ENCODE results near the gene RFX8.
"Not testable (repeated sequence)": the region's sequence is repeated elsewhere in the genome, so short reads cannot be mapped to it uniquely, and the experiment has no call there.

The RFX8 gene

DNA sequence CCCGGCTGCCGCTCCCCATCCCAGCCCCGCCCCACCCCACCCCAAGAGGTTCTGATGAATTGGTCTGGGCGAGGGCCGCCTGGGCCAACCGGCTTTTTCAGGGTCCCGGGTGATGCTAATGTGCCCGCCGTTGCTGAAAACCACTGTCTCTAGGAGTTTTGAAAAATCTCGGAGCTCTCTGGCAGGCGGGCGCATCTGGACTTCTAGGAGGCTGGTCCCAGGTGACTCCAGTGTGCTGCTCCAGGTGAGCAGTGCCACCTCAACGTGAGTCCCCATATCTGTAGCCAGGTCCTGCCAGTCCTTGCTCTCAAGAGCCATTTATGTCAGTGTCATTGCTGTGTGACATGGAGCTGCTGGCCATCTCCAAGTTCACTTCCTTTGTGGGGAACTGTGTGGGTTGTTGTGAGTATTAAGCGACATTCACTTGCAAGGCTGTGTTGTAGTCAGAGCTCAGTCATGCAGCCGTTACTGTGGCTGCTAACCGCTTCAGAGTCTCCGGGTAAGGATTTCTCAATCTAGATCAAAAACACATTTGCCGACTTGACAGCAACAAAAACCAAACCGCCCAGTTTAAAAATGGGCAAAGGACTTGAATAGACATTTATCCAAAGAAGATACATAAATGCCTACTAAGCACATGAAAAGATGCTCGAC lies at the start of gene RFX8:
TSS of gene RFX8 (minus strand) at position 382 of the 654 bp plus-strand sequence. CDS start 8,264 bp downstream, outside the sequence.
- peak; percentile 71 for DNase-seq

GRCh38 chr2:101521487-101521886 lies 46.6 kb upstream of the RFX8 start:
- DNase-seq: no peak

DNA sequence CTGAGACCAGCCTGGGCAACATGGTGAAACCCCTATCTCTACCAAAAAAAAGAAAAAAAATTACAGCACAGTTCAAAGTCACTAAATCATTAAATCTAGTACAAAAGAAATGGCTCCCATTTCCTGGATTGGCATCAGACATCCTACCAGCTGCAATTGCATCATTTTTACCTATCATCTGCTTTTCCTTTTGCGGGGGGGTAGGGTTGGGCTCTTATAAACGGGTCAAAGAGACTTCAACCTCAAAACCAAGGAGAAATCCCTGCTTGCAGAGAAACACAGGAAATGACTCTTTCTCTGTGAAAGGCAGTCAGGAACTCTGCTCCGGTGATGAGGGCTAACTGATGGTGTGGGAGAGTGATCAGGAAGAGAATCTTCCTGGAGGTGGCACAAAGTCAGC lies 45.3 kb upstream of the RFX8 start:
- no peak for DNase-seq

DNA sequence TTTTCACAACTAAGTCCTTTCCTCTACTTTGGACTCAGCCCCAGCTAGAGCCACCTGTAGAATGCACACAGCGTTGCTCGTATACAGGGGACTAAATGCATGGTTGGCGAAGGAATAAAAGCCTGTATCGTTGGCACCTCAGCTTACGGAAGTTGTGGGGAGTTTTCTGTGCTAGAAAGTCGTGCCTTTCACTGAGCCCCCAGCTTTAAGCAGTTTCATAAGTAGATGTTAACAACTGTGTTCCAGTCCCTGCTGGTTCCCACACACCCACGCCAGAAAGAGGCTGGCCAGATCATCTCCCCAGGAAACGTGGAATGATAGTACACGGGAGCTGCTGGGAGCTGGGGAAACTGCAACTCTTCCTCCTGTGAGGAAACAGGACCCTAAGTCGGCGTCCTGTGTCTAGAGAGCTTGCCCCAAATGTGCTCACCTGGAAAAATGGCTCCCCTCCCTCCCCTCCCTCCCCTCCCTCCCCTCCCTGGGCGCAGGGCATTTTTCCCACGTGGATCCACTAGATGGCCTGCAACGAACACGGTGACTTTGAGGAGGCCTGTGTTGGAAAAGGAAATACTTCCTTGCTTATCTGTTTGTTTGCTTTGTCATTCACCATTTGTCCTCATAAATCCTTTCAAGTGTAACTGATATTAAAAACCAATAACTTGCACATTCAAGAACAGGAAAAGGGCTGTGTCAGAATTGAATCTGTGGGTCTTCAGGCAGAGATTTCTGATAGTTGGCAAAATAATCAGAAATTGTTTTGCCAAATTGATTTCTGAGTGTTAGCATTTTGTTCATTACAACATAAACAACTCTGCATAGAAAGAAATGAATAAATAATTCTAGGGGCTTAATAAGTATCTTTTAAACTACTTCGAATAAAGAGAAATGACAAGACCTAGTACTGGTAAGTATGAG lies 43.9 kb upstream of the RFX8 start:
- DNase-seq: no peak

DNA sequence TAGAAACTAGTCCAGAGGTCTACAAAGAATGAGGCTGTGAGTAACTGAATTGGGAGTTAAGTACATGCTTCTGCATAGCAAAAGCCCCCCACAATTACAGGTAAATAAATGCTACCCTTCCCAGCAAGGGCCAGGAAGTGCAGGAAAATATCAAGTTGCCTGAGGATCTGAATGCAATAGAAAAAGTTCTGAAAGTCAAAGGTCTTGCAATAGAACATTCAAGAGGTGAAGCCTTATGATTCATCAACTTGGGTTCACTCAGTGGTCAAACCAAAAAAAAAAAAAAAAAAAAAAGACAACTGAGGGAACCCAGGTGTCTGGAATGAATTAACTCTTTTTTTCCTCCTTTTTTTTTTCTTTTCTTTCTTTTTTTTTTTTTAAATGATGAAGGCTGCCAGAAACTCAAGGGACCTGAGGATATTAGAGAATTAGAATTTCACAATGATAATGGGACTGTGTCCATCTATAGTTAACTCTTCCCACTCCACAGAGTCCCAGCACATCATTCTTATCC lies 42.9 kb upstream of the RFX8 start:
- DNase-seq: no peak

- DNase-seq: peak; percentile 47
Measured at GRCh38 chr2:101516823-101517690, 42.1 kb upstream of the RFX8 start.

DNA sequence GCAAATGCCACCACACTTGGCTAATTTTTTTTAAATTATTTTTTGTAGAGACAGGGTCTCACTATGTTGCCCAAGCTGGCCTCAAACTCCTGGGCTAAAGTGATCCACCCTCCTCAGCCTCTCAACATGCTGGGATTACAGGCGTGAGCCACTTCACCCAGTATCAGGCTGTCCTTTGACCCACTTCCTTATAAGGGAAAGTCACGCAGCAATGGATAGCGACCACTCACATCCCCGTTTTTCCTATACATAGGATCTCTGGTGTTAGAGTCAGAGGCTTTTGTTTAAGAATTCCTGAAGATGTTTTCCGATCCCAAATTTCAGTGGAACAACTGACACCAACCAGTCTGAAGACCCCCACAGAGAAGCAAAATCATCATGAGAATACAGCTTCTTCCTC lies 41.4 kb upstream of the RFX8 start:
- no peak for DNase-seq

- no peak for DNase-seq
Measured at GRCh38 chr2:101515477-101515876, 40.6 kb upstream of the RFX8 start.

- no peak for DNase-seq
Measured at GRCh38 chr2:101512993-101513392, 38.1 kb upstream of the RFX8 start.

GRCh38 chr2:101511381-101511780 lies 36.5 kb upstream of the RFX8 start:
- DNase-seq: no peak

GRCh38 chr2:101509499-101510284 lies 34.8 kb upstream of the RFX8 start:
- DNase-seq: no peak

DNA sequence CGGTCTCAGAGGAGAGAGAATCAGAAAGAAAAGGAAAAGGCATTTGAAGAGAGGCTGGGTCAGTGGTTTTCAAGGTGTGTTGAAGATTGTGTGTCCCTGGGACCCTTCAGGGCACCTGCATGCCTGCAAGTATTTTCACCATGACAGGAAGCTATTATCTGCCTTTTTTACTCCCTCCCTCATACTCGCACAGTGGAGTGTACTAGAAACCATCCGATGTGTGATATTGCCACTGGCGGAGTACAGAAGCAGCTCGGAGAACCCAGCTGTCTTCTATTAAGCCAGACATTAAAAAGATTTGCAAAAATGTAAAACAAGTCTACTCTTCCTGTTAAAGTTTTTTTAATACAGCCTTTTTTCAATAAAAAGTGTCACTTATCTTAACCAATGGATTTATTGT lies 33.7 kb upstream of the RFX8 start:
- DNase-seq: no peak

DNA sequence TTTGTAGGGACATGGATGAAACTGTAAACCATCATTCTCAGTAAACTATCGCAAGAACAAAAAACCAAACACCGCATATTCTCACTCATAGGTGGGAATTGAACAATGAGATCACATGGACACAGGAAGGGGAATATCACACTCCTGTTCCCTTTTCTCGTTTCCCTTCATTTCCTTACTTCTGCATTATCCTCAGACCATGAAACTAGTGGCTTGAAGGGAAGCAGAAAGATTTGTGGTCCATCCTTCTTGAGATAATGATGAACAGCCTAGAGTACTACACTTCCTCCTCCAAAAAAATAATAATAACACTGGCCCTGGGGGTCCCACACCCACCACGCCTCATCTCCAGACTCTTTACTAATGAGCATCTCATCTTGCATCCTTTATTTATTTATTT lies 30.4 kb upstream of the RFX8 start:
- DNase-seq: not testable (repeated sequence)

- not testable (repeated sequence) for DNase-seq
Measured at GRCh38 chr2:101504744-101505143, 29.8 kb upstream of the RFX8 start.

DNA sequence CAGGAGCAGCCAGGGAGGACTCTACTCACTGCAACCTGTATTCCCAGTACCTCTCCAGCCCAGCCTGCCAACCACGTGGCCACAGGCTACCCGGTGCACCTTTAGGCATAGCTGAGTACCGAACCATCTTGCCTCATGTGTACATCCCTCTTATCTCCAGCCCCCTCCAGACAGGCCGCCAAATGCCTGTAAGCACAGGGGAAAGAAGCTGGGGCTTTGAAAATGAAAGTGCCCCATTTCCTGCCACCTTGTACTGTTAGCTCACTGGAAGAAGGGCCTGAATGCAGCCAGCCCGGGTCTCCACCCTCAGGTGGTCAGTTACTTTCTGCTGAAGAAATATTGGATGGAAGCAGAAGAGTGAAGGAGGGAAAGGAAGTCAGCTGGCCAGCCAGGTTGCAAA lies 27.2 kb upstream of the RFX8 start:
- no peak for DNase-seq

DNA sequence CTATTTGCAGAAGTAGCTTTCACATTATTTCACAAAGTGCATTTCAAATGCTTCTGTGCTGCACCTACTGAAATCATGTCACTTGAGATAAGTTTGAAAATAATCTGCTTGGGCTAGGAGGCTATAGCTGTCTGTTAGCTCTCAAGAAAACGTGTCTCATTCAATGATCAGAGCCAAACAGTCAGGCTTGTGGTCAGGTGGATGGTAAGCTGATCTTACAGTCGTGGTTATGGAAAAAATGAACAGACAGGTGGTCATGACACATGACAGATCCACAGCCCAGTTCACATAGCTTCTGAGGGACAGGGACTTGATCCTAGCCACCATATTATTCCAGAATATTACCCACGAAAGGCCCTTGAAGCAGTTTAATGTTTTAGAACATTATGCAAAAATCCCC lies 26.5 kb upstream of the RFX8 start:
- peak; percentile 11 for DNase-seq

DNA sequence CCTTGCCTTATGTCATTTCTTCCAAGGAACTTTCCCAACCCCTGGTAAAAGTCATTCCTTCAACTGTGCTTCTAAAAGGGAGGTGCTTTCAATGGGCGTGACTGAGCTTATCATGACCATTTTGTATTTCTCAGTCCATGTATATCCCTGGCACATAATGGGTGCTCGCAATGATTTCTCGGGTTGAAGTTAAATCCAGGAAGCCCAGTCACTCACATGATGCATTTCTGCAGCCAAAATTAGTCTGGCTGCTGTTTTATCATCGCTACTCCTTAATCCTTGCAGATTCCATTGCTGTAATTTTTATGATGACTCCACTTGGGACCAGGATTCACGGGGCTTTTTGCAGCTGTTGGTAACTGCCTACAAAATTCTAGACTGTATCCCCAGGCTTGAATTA lies 25.9 kb upstream of the RFX8 start:
- DNase-seq: no peak

- DNase-seq: no peak
Measured at GRCh38 chr2:101500180-101500579, 25.3 kb upstream of the RFX8 start.

GRCh38 chr2:101496279-101496678 lies 21.4 kb upstream of the RFX8 start:
- no peak for DNase-seq

GRCh38 chr2:101492936-101493473 lies 18.1 kb upstream of the RFX8 start:
- DNase-seq: no peak

DNA sequence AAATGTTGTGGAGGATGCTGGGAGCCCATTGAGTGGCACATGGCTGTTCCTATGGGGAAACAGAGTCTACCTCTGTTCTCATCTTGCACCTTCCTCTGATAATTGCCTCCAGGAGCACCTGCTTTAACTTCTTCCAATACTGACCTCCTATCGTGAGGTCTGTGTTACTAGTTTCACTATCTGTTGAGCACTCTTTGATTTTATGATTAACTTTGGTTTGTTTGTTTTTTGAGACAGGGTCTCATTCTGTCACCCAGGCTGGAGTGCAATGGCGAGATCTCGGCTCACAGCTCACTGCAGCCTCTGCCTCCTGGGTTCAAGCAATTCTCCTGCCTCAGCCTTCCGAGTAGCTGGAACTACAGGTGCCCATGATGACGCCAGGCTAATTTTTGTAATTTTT lies 12.1 kb upstream of the RFX8 start:
- DNase-seq: no peak

GRCh38 chr2:101486258-101486701 lies 11.4 kb upstream of the RFX8 start:
- DNase-seq: peak; percentile 26

All from stimulated activated CD4-positive, alpha-beta T cell treated with anti-CD3 and anti-CD28 coated beads, Interleukin-15, amount 100 ng/mL, for 24 hours (primary cell).